ENCODE measurements around the gene MUC5AC. TPM values are rescaled to one million over a fixed set of nuclear protein-coding genes. Genes with fewer than 3 reads are reported as not detected.

The MUC5AC gene
- total and polyA plus RNA-seq, 12 donors = under 0.01 TPM; not detected in 9

DNA sequence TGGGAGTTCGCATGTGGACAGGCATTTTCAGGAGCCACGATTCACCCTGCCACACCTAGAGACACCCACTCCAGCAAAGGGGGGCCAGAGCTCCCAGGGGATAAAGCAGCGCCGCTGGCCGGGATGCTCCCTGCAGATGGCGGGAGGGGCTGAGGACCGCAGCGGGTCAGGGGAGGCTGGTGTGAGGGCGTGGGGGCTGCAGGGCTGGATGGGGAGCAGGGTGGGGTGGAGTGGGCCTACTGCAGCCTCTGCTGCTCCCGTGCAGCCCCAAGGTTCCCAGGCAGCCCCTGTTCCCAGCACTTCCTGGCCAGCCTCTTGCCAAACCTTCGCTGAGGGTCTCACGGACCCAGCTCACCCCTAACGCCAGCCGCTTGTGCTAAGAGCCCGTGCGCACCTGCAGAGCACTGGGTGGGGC lies 78.2 kb downstream of the MUC5AC start:
- no peaks in the 10 kb centered on the region for H3K9me3 ChIP-seq (replicated peaks in 1 of 3)
- intact Hi-C loops (cut with DNase I) = no loop called here
- TF ChIP-seq, protein P1, sequence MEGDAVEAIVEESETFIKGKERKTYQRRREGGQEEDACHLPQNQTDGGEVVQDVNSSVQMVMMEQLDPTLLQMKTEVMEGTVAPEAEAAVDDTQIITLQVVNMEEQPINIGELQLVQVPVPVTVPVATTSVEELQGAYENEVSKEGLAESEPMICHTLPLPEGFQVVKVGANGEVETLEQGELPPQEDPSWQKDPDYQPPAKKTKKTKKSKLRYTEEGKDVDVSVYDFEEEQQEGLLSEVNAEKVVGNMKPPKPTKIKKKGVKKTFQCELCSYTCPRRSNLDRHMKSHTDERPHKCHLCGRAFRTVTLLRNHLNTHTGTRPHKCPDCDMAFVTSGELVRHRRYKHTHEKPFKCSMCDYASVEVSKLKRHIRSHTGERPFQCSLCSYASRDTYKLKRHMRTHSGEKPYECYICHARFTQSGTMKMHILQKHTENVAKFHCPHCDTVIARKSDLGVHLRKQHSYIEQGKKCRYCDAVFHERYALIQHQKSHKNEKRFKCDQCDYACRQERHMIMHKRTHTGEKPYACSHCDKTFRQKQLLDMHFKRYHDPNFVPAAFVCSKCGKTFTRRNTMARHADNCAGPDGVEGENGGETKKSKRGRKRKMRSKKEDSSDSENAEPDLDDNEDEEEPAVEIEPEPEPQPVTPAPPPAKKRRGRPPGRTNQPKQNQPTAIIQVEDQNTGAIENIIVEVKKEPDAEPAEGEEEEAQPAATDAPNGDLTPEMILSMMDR (IDR thresholded peaks at IDR 0.05) = no peak
- TF ChIP-seq POLR2A (IDR thresholded peaks at IDR 0.05) = no peak
- 72 to 83% (median 78%) methylated on average over 7 to 16 of the region's 16 CpGs for WGBS, 4 donors
- H3K4me3 ChIP-seq = no peak overlapping the region
- no peaks in the 10 kb centered on the region for H3K4me1 ChIP-seq (replicated peaks in 1 of 2)
- H3K27me3 ChIP-seq = no peaks in the 10 kb centered on the region
- no peak overlapping the region for H3K27ac ChIP-seq
- no peaks in the 10 kb centered on the region for H3K36me3 ChIP-seq (replicated peaks in 1 of 2)
- peak in 1 of 7 donors; percentile 4 for DNase-seq

DNA sequence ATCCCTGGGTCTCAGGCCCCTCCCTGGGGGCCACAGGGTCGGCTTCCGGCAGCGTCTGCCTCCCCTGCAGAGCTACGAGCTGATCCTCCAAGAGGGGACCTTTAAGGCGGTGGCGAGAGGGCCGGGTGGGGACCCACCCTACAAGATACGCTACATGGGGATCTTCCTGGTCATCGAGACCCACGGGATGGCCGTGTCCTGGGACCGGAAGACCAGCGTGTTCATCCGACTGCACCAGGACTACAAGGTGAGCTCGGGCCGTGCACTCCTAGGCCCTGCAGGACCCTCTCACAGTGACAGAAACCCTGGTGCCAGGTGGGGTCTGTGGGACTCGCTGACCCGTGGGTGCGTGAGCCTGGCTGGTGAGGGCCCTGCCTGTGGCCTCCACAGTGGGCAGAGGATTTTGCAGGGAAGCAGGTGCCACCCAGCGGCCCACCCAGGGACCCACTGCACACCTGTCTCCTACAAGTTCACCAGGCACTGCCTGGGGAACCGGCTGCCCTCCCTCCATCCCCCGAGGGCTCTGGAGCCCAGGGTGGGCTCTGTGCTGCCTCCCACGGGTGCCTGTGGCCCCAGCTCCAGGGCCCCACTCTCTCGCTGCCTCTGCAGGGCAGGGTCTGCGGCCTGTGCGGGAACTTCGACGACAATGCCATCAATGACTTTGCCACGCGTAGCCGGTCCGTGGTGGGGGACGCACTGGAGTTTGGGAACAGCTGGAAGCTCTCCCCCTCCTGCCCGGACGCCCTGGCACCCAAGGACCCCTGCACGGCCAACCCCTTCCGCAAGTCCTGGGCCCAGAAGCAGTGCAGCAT lies 78.8 kb downstream of the MUC5AC start:
- H3K9me3 ChIP-seq (replicated peaks in 1 of 3) = no peaks in the 10 kb centered on the region
- DNase-seq = no peak
- no peaks in the 10 kb centered on the region for H3K36me3 ChIP-seq (replicated peaks in 1 of 2)
- WGBS, 4 donors = 79 to 89% (median 83%) methylated on average over 4 to 37 of the region's 37 CpGs
- H3K27me3 ChIP-seq = no peaks in the 10 kb centered on the region
- intact Hi-C loops (cut with DNase I) = no loop called here
- no peak overlapping the region for H3K27ac ChIP-seq
- TF ChIP-seq, protein P1 (IDR thresholded peaks at IDR 0.05) = no peak
- TF ChIP-seq POLR2A (IDR thresholded peaks at IDR 0.05) = no peak
- no peaks in the 10 kb centered on the region for H3K4me1 ChIP-seq (replicated peaks in 1 of 2)
- H3K4me3 ChIP-seq = no peak overlapping the region

DNA sequence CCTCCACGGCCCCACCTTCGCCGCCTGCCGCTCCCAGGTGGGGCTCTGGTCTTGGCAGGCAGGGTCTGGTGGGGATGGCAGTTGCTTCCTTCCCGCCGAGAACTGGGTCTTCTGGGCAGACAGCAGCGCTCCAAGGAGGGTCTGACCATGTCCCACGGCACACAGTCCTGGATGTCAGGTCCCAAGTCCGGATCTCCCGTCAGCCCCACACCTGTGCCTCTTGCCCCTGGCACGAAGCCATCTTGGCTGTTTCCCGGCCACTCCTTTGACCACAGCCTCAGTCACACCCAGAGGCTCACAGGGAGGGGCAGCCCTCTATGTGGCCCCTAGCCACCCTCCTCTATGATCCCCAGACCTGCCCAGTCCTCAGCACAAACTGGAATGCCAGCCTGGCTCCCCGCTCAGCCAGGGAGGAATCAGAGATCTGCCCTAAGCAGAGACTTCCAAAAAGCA lies 79.4 kb downstream of the MUC5AC start:
- Histone ChIP-seq H3K27me3 (no peaks in the 10 kb centered on the region), H3K27ac (no peak overlapping the region), H3K4me1 (replicated peaks in 1 of 2) (no peaks in the 10 kb centered on the region), H3K4me3 (no peak overlapping the region), H3K9me3 (replicated peaks in 1 of 3) (no peaks in the 10 kb centered on the region), H3K36me3 (replicated peaks in 1 of 2) (no peaks in the 10 kb centered on the region)
- TF ChIP-seq POLR2A (IDR thresholded peaks at IDR 0.05) = no peak
- TF ChIP-seq, protein P1 (IDR thresholded peaks at IDR 0.05) = no peak
- WGBS, 4 donors = 84 to 88% (median 84%) methylated on average over 10 to 13 of the region's 13 CpGs; no CpG with 5 or more reads in 1 of the 4 donors
- no peak for DNase-seq
- intact Hi-C loops (cut with DNase I) = no loop called here

DNA sequence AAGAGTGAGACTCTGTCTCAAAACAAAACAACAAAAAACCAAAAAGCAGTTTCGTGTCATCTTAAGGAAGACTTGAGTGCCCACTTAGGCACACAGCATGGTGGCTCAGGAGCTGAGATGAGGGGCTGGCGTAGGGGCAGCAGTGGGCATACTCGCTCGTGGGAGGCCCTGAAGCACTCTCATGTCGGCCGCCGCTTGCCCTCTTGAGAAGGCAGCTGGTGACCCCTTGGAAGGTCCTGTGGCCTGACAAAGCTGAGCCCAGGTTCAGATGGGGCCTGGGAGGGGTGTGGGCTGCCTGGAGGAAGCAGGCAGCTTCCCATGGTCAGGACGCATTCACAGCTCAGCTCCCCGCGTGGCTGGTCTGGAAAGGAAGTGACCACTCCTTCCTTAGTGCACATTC lies 80.1 kb downstream of the MUC5AC start:
- intact Hi-C loops (cut with DNase I) = no loop called here
- no peaks in the 10 kb centered on the region for H3K27me3 ChIP-seq
- no peak for TF ChIP-seq POLR2A (IDR thresholded peaks at IDR 0.05)
- TF ChIP-seq, protein P1 (IDR thresholded peaks at IDR 0.05) = no peak
- no peaks in the 10 kb centered on the region for H3K36me3 ChIP-seq (replicated peaks in 1 of 2)
- H3K4me3 ChIP-seq = no peak overlapping the region
- no peak overlapping the region for H3K27ac ChIP-seq
- no peak for DNase-seq
- H3K9me3 ChIP-seq (replicated peaks in 1 of 3) = no peaks in the 10 kb centered on the region
- H3K4me1 ChIP-seq (replicated peaks in 1 of 2) = no peaks in the 10 kb centered on the region
- 71 to 82% (median 74%) methylated on average over 1 to 10 of the region's 10 CpGs for WGBS, 4 donors

Measured in adrenal gland (tissue), 12 donors.